CD14-positive monocyte (primary cell): ENCODE data around the gene CENPH. TPM values are rescaled to one million over a fixed set of nuclear protein-coding genes. Genes with fewer than 3 reads are reported as not detected.

Experiments
- DNase-seq, 3 donors: peaks; one replicate each; pipeline ENCODE4 v3.0.0-alpha.2; 2011 to 2022
- H2AFZ ChIP-seq: 2 replicates; pipeline ENCODE4 v1.6.0; 2012; ENCODE audit warnings: mild to moderate bottlenecking, low read depth, low read length, inconsistent platforms; ENCODE audit not compliant: insufficient read depth, poor library complexity, severe bottlenecking
- H3K27ac ChIP-seq, 2 donors: 1 replicate in 1 of 2; 2 replicates in 1 of 2; pipeline ENCODE4 v1.5.1; 2012 to 2013; ENCODE audit warnings: low read length in 2 of 2, control low read depth in 1 of 2, inconsistent platforms in 1 of 2, low read depth in 1 of 2, mild to moderate bottlenecking in 1 of 2
- H3K27me3 ChIP-seq, 2 donors: one replicate each; pipeline versions ENCODE4 v1.6.0 to v1.6.1; 2011 to 2013; ENCODE audit warnings: low read length in 2 of 2; ENCODE audit not compliant: control insufficient read depth in 2 of 2, insufficient read depth in 2 of 2
- H3K36me3 ChIP-seq, 2 donors: replicated peaks in 1 of 2; 1 replicate in 1 of 2; 2 replicates in 1 of 2; pipeline versions ENCODE4 v1.5.1 to v1.6.1; 2012 to 2013; ENCODE audit warnings: low read length in 2 of 2, control low read depth in 1 of 2, inconsistent platforms in 1 of 2, mild to moderate bottlenecking in 1 of 2; ENCODE audit not compliant: insufficient read depth in 2 of 2, control insufficient read depth in 1 of 2
- H3K4me1 ChIP-seq, 2 donors: 1 replicate in 1 of 2; 2 replicates in 1 of 2; pipeline versions ENCODE4 v1.5.1 to v1.6.1; 2012 to 2013; ENCODE audit warnings: low read length in 2 of 2, control low read depth in 1 of 2, inconsistent platforms in 1 of 2, mild to moderate bottlenecking in 1 of 2, moderate library complexity in 1 of 2; ENCODE audit not compliant: insufficient read depth in 2 of 2, control insufficient read depth in 1 of 2
- H3K4me2 ChIP-seq: replicated peaks from 2 replicates; pipeline ENCODE3; 2012; ENCODE audit warnings: low read length, moderate library complexity, mild to moderate bottlenecking; ENCODE audit not compliant: poor library complexity, severe bottlenecking; ENCODE audit errors: extremely low read depth
- H3K4me3 ChIP-seq, 3 experiments: fragments of 200-600 bp in 1 of 3; sonication (generic) in 1 of 3; replicated peaks in 1 of 3; 1 replicate in 2 of 3; 2 replicates in 1 of 3; pipeline ENCODE4 v1.5.1; 2011 to 2013; ENCODE audit warnings: low read length in 3 of 3, mild to moderate bottlenecking in 3 of 3, control low read depth in 2 of 3, low read depth in 2 of 3, inconsistent platforms in 1 of 3, moderate library complexity in 1 of 3
- H3K79me2 ChIP-seq: 2 replicates; pipeline ENCODE4 v1.6.0; 2012; ENCODE audit warnings: mild to moderate bottlenecking, control low read depth, inconsistent platforms, low read length, moderate library complexity; ENCODE audit not compliant: insufficient read depth
- H3K9ac ChIP-seq: 2 replicates; pipeline ENCODE4 v1.6.0; 2017; ENCODE audit warnings: low read length, mild to moderate bottlenecking; ENCODE audit not compliant: insufficient read depth, poor library complexity, severe bottlenecking
- H3K9me3 ChIP-seq, 2 donors: replicated peaks in 1 of 2; 1 replicate in 1 of 2; 2 replicates in 1 of 2; pipeline versions ENCODE4 v1.5.1 to v1.6.1; 2012 to 2013; ENCODE audit warnings: low read length in 2 of 2, control low read depth in 1 of 2; ENCODE audit not compliant: control insufficient read depth in 1 of 2, insufficient read depth in 1 of 2
- H4K20me1 ChIP-seq: 2 replicates; pipeline ENCODE4 v1.6.0; 2012; ENCODE audit warnings: mild to moderate bottlenecking, low read length, control low read depth, moderate library complexity; ENCODE audit not compliant: insufficient read depth
- H3K27ac Mint-ChIP-seq, 7 donors: one replicate each; pipeline ENCODE4 v1.8.0; 2020; ENCODE audit warnings: mild to moderate bottlenecking in 7 of 7, mixed read lengths in 7 of 7, moderate library complexity in 6 of 7, inconsistent platforms in 2 of 7
- H3K27me3 Mint-ChIP-seq, 3 donors: one replicate each; pipeline ENCODE4 v1.8.0; 2021 to 2022; ENCODE audit warnings: low read depth in 3 of 3, mild to moderate bottlenecking in 3 of 3, mixed read lengths in 3 of 3, moderate library complexity in 3 of 3, inconsistent platforms in 1 of 3
- H3K36me3 Mint-ChIP-seq, 2 donors: one replicate each; pipeline ENCODE4 v1.8.0; 2020; ENCODE audit warnings: mixed read lengths in 2 of 2, inconsistent platforms in 1 of 2, mild to moderate bottlenecking in 1 of 2
- H3K4me1 Mint-ChIP-seq: one replicate; pipeline ENCODE4 v1.8.0; 2020; ENCODE audit warnings: mild to moderate bottlenecking, mixed read lengths
- H3K4me3 Mint-ChIP-seq, 2 donors: one replicate each; pipeline ENCODE4 v1.8.0; 2020; ENCODE audit warnings: mild to moderate bottlenecking in 2 of 2, mixed read lengths in 2 of 2, moderate library complexity in 1 of 2
- H3K9me3 Mint-ChIP-seq, 7 donors: one replicate each; pipeline ENCODE4 v1.8.0; 2020 to 2022; ENCODE audit warnings: mixed read lengths in 7 of 7, mild to moderate bottlenecking in 6 of 7, moderate library complexity in 6 of 7, inconsistent platforms in 2 of 7
- WGBS: methylation state at CpG from one replicate; pipeline ENCODE4 v1.1.5; 2013; ENCODE audit warnings: missing lambda C conversion rate; ENCODE audit not compliant: insufficient coverage; 5-methylcytosine and 5-hydroxymethylcytosine counted together
- intact Hi-C, 2 donors: fragments of 100-400 bp; cut with micrococcal nuclease; formaldehyde crosslinking; loops; one replicate each; pipeline versions ENCODE4 v1.15.0 to v1.15.1; 2023
- polyA plus RNA-seq, 3 donors: library from polyadenylated mRNA; depleted of rRNA in 1 of 3; unstranded in 2 of 3; stranded (reverse) in 1 of 3; fragments of 300-500 nt in 2 of 3; fragments of >200 nt in 1 of 3; fragmentation: Illumina TruSeq in 2 of 3; gene quantifications; 1 replicate in 2 of 3; 2 replicates in 1 of 3; pipeline ENCODE4 v1.2.3, GENCODE V29; 2012 to 2021
- TF ChIP-seq, protein P1 (sequence below): fragments of 200-600 bp; IDR thresholded peaks from one replicate; pipeline ENCODE4 v1.8.0; 2022; ENCODE audit warnings: antibody characterized with exemption, mild to moderate bottlenecking

Gene CENPH
- polyA plus RNA-seq, 3 donors = 0.57 to 0.73 (median 0.61) TPM

- H3K36me3 Mint-ChIP-seq = peaks cover 34 to 54% of the 10 kb centered on the region in 2 donors
- Histone ChIP-seq H3K9me3 (no peaks in the 10 kb centered on the region), H3K4me3 (no peak overlapping the region), H3K27ac (no peak overlapping the region), H3K79me2 (peaks cover 78% of the 10 kb centered on the region), H4K20me1 (peaks cover 27% of the 10 kb centered on the region), H3K9ac (no peak overlapping the region), H3K27me3 (no peaks in the 10 kb centered on the region), H2AFZ (no peak overlapping the region), H3K36me3 (peaks cover 11 to 52% of the 10 kb centered on the region in 2 donors), H3K4me2 (no peak overlapping the region), H3K4me1 (peaks cover 11 to 13% of the 10 kb centered on the region in 2 donors)
- no peaks in the 10 kb centered on the region for H3K27me3 Mint-ChIP-seq
- DNase-seq = no peak
- TF ChIP-seq, protein P1, sequence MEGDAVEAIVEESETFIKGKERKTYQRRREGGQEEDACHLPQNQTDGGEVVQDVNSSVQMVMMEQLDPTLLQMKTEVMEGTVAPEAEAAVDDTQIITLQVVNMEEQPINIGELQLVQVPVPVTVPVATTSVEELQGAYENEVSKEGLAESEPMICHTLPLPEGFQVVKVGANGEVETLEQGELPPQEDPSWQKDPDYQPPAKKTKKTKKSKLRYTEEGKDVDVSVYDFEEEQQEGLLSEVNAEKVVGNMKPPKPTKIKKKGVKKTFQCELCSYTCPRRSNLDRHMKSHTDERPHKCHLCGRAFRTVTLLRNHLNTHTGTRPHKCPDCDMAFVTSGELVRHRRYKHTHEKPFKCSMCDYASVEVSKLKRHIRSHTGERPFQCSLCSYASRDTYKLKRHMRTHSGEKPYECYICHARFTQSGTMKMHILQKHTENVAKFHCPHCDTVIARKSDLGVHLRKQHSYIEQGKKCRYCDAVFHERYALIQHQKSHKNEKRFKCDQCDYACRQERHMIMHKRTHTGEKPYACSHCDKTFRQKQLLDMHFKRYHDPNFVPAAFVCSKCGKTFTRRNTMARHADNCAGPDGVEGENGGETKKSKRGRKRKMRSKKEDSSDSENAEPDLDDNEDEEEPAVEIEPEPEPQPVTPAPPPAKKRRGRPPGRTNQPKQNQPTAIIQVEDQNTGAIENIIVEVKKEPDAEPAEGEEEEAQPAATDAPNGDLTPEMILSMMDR = no peak
- no peak overlapping the region for H3K27ac Mint-ChIP-seq
- WGBS = no CpG with 5 or more reads among the region's 3 CpGs
- peaks cover 0 to 2% (median 0%) of the 10 kb centered on the region in 7 donors for H3K9me3 Mint-ChIP-seq
- peaks cover 31% of the 10 kb centered on the region for H3K4me1 Mint-ChIP-seq
- H3K4me3 Mint-ChIP-seq = no peak overlapping the region
- intact Hi-C loops = loop anchor here (10.0 kb wide), 2 partner anchors 97 to 127 kb away; partner anchors contain the start of genes AK6 (in 1 of the 2), CCDC125 (in 1 of the 2), RAD17 (in 1 of the 2) and TAF9 (in 1 of the 2)
Measured at GRCh38 chr5:69237877-69238276, 48.5 kb downstream of the CENPH start.

GRCh38 chr5:69238760-69239251 is 49.4 kb downstream of the CENPH start:
- peaks cover 11 to 13% of the 10 kb centered on the region in 2 donors for H3K4me1 ChIP-seq
- H3K9me3 ChIP-seq = no peaks in the 10 kb centered on the region
- Mint-ChIP-seq H3K27me3 (no peaks in the 10 kb centered on the region), H3K36me3 (peaks cover 34 to 56% of the 10 kb centered on the region in 2 donors), H3K9me3 (peaks cover 0 to 2% (median 0%) of the 10 kb centered on the region in 7 donors), H3K4me1 (peaks cover 32% of the 10 kb centered on the region), H3K27ac (no peak overlapping the region), H3K4me3 (no peak overlapping the region)
- intact Hi-C loops = loop anchor here (10.0 kb wide), 2 partner anchors 96 to 126 kb away; partner anchors contain the start of genes AK6 (in 1 of the 2), CCDC125 (in 1 of the 2), RAD17 (in 1 of the 2) and TAF9 (in 1 of the 2)
- TF ChIP-seq, protein P1 = no peak
- H3K4me3 ChIP-seq = no peak overlapping the region
- H3K79me2 ChIP-seq = peaks cover 87% of the 10 kb centered on the region
- WGBS = 94% methylated on average over 3 of the region's 6 CpGs
- no peak overlapping the region for H2AFZ ChIP-seq
- no peak overlapping the region for H3K27ac ChIP-seq
- peaks cover 32% of the 10 kb centered on the region for H4K20me1 ChIP-seq
- no peak overlapping the region for H3K4me2 ChIP-seq
- peaks cover 11 to 58% of the 10 kb centered on the region in 2 donors for H3K36me3 ChIP-seq
- H3K27me3 ChIP-seq = no peaks in the 10 kb centered on the region
- no peak for DNase-seq
- H3K9ac ChIP-seq = no peak overlapping the region
